Measurements from ENCODE around the gene RTN4RL1.

RTN4RL1 gene

GRCh38 chr17:2063261-2064146 is 38.4 kb upstream of the RTN4RL1 start:
- DNase-seq (ENCODE audit: low read depth), result no peak
- H3K4me3 ChIP-seq (ENCODE audit: low read length), result no peak overlapping the region
- no peak for TF ChIP-seq CTCF (conservative IDR thresholded peaks at IDR 0.05; ENCODE audit: low read depth, low read length)

GRCh38 chr17:2062571-2063183 is 37.5 kb upstream of the RTN4RL1 start:
- no peak for TF ChIP-seq CTCF (conservative IDR thresholded peaks at IDR 0.05; ENCODE audit: low read depth, low read length)
- no peak overlapping the region for H3K4me3 ChIP-seq (ENCODE audit: low read length)
- no peak for DNase-seq (ENCODE audit: low read depth)

GRCh38 chr17:2061441-2061958 is 36.4 kb upstream of the RTN4RL1 start:
- TF ChIP-seq CTCF (conservative IDR thresholded peaks at IDR 0.05; ENCODE audit: low read depth, low read length), result no peak
- DNase-seq (ENCODE audit: low read depth), result no peak
- H3K4me3 ChIP-seq (ENCODE audit: low read length), result no peak overlapping the region

- no peak for DNase-seq (ENCODE audit: low read depth)
- H3K4me3 ChIP-seq (ENCODE audit: low read length), result no peak overlapping the region
- TF ChIP-seq CTCF (conservative IDR thresholded peaks at IDR 0.05; ENCODE audit: low read depth, low read length), result no peak
Observed at GRCh38 chr17:2060681-2061440, 35.7 kb upstream of the RTN4RL1 start.

- TF ChIP-seq CTCF (conservative IDR thresholded peaks at IDR 0.05; ENCODE audit: low read depth, low read length), result no peak
- no peak overlapping the region for H3K4me3 ChIP-seq (ENCODE audit: low read length)
Observed at GRCh38 chr17:2060385-2060658, 35.2 kb upstream of the RTN4RL1 start.

GRCh38 chr17:2059547-2060384 is 34.6 kb upstream of the RTN4RL1 start:
- no peak overlapping the region for H3K4me3 ChIP-seq (ENCODE audit: low read length)
- no peak for DNase-seq (ENCODE audit: low read depth)
- no peak for TF ChIP-seq CTCF (conservative IDR thresholded peaks at IDR 0.05; ENCODE audit: low read depth, low read length)

More at GRCh38 chr17:2060385-2060658, 35.2 kb upstream of the RTN4RL1 start:
- DNase-seq (ENCODE audit: low read depth), result no peak

Data from retinal pigment epithelial cell (primary cell).